Measurements from ENCODE around the gene EGLN3.

DNA sequence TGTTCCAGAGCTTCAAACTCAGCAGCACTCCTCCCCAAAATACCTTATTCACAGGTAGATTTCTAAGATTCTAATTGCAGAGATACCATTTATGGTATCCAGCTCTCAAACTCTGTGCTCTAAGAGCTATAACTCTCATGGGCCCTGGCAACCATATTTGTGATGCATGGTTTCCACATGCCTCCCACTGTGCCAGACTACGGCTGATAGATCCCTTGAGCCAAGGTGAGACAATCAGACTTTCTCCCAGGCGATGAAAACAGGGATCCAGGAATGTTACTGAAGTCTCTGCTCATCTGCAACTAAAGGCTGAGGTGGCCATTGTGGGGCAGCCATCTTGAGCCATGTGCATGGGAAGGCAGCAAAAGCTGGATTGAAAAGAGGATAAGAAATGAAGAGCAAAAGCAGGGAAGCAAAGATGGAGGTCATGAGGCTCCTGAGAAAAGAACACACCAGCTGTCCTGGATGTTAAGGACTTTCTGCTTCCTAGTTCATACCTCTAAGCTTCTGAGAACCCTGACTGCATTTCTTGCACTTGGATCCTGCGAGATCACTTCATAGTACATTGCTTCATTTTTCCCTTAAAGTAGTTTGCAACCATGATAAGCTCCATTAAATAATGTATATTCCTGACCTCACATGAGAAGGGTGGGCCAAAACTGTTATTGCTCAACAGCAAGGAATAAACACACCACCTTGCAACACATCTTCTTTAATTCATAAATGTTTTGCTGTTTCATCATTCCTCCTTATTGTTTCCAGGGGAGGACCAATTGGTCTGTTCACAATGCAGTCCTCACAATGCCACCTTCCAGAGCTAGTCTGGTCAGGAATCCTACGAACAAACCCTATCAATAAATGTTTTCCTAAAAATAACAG is 5.4 kb downstream of the EGLN3 start:
- TF ChIP-seq CSDC2 (CRISPR knock-in tag; IDR thresholded peaks at IDR 0.05) (no peak), ZNF70 (CRISPR knock-in tag; IDR thresholded peaks at IDR 0.05) (no peak), PATZ1 (CRISPR knock-in tag; IDR thresholded peaks at IDR 0.05; ENCODE audit: borderline replicate concordance) (no peak), ARNTL (CRISPR knock-in tag; IDR thresholded peaks at IDR 0.05; ENCODE audit: borderline replicate concordance, low read depth) (no peak), SNAI2 (CRISPR knock-in tag; IDR thresholded peaks at IDR 0.05) (no peak)
